Mucosa of stomach (tissue), 1 donor: Measurements from ENCODE around the gene ASB2.

Experiments used
- H3K27me3 ChIP-seq: one replicate; pipeline ENCODE4 v1.7.0; 2013; ENCODE audit warnings: mild to moderate bottlenecking, low read length; ENCODE audit not compliant: control insufficient read depth, insufficient read depth
- H3K36me3 ChIP-seq: one replicate; pipeline ENCODE4 v1.7.0; 2013; ENCODE audit warnings: low read length; ENCODE audit not compliant: control insufficient read depth, insufficient read depth
- H3K4me1 ChIP-seq: one replicate; pipeline ENCODE4 v1.7.0; 2013; ENCODE audit warnings: mild to moderate bottlenecking, low read length; ENCODE audit not compliant: control insufficient read depth, insufficient read depth
- H3K4me3 ChIP-seq: one replicate; pipeline ENCODE4 v1.7.0; 2013; ENCODE audit warnings: low read length
- H3K9ac ChIP-seq: one replicate; pipeline ENCODE4 v1.7.0; 2013; ENCODE audit warnings: mild to moderate bottlenecking, low read length, moderate library complexity
- H3K9me3 ChIP-seq: one replicate; pipeline ENCODE4 v1.7.0; 2013; ENCODE audit warnings: mild to moderate bottlenecking, low read length, moderate library complexity; ENCODE audit not compliant: control insufficient read depth
- donor health status: Pancreatic carcinoma.

Gene ASB2

GRCh38 chr14:93895023-93895604, 81.3 kb downstream of the ASB2 start:
- Histone ChIP-seq H3K4me3 (no peak overlapping the region), H3K27me3 (peaks cover 3% of the 10 kb centered on the region), H3K4me1 (no peaks in the 10 kb centered on the region), H3K9ac (no peak overlapping the region), H3K9me3 (no peaks in the 10 kb centered on the region), H3K36me3 (no peaks in the 10 kb centered on the region)

- Histone ChIP-seq H3K9ac (no peak overlapping the region), H3K4me3 (no peak overlapping the region), H3K9me3 (no peaks in the 10 kb centered on the region), H3K4me1 (no peaks in the 10 kb centered on the region), H3K27me3 (peaks cover 3% of the 10 kb centered on the region), H3K36me3 (no peaks in the 10 kb centered on the region)
Measured at GRCh38 chr14:93893661-93894261, 82.6 kb downstream of the ASB2 start.

GRCh38 chr14:93892923-93893558, 83.3 kb downstream of the ASB2 start:
- Histone ChIP-seq H3K9ac (no peak overlapping the region), H3K27me3 (peaks cover 3% of the 10 kb centered on the region), H3K4me1 (no peaks in the 10 kb centered on the region), H3K4me3 (no peak overlapping the region), H3K36me3 (no peaks in the 10 kb centered on the region), H3K9me3 (no peaks in the 10 kb centered on the region)

GRCh38 chr14:93892505-93892839, 83.9 kb downstream of the ASB2 start:
- Histone ChIP-seq H3K4me1 (no peaks in the 10 kb centered on the region), H3K9ac (no peak overlapping the region), H3K36me3 (no peaks in the 10 kb centered on the region), H3K27me3 (peaks cover 3% of the 10 kb centered on the region), H3K4me3 (no peak overlapping the region), H3K9me3 (no peaks in the 10 kb centered on the region)

GRCh38 chr14:93891756-93892504, 84.4 kb downstream of the ASB2 start:
- Histone ChIP-seq H3K9ac (no peak overlapping the region), H3K4me1 (no peaks in the 10 kb centered on the region), H3K4me3 (no peak overlapping the region), H3K9me3 (no peaks in the 10 kb centered on the region), H3K27me3 (peaks cover 3% of the 10 kb centered on the region), H3K36me3 (no peaks in the 10 kb centered on the region)

- peaks cover 3% of the 10 kb centered on the region for H3K27me3 ChIP-seq
- H3K4me3 ChIP-seq, result no peak overlapping the region
- H3K9ac ChIP-seq, result no peak overlapping the region
- no peaks in the 10 kb centered on the region for H3K36me3 ChIP-seq
- no peaks in the 10 kb centered on the region for H3K4me1 ChIP-seq
- no peaks in the 10 kb centered on the region for H3K9me3 ChIP-seq
Measured at GRCh38 chr14:93889739-93890483, 86.5 kb downstream of the ASB2 start.

GRCh38 chr14:93888995-93889394, 87.4 kb downstream of the ASB2 start:
- peaks cover 3% of the 10 kb centered on the region for H3K27me3 ChIP-seq
- no peaks in the 10 kb centered on the region for H3K4me1 ChIP-seq
- H3K36me3 ChIP-seq, result no peaks in the 10 kb centered on the region
- no peaks in the 10 kb centered on the region for H3K9me3 ChIP-seq
- H3K4me3 ChIP-seq, result no peak overlapping the region
- H3K9ac ChIP-seq, result no peak overlapping the region

- Histone ChIP-seq H3K4me3 (no peak overlapping the region), H3K4me1 (peaks cover 2% of the 10 kb centered on the region), H3K27me3 (no peaks in the 10 kb centered on the region), H3K9me3 (no peaks in the 10 kb centered on the region), H3K36me3 (no peaks in the 10 kb centered on the region), H3K9ac (no peak overlapping the region)
Measured at GRCh38 chr14:93884950-93885349, 91.4 kb downstream of the ASB2 start.
